Parathyroid adenoma (tissue), 2 donors: ENCODE measurements around the gene IL3RA.

Experiments
- H2AFZ ChIP-seq: fragments of 300-600 bp; sonication (generic); one replicate; pipeline ENCODE4 v1.7.0; 2017; ENCODE audit warnings: antibody characterized with exemption, mild to moderate bottlenecking
- H3K27ac ChIP-seq: fragments of 300-600 bp; sonication (generic); one replicate; pipeline ENCODE4 v1.7.0; 2017
- H3K27me3 ChIP-seq: fragments of 300-600 bp; sonication (generic); one replicate; pipeline ENCODE4 v1.7.0; 2017; ENCODE audit warnings: low read length; ENCODE audit not compliant: control insufficient read depth, insufficient read depth
- H3K36me3 ChIP-seq: fragments of 300-600 bp; sonication (generic); one replicate; pipeline ENCODE4 v1.7.0; 2017; ENCODE audit warnings: low read length; ENCODE audit not compliant: control insufficient read depth, insufficient read depth
- H3K4me1 ChIP-seq: fragments of 300-600 bp; sonication (generic); one replicate; pipeline ENCODE4 v1.7.0; 2017; ENCODE audit warnings: control low read depth
- H3K4me2 ChIP-seq: fragments of 300-600 bp; sonication (generic); one replicate; pipeline ENCODE4 v1.7.0; 2017; ENCODE audit warnings: low read length
- H3K4me3 ChIP-seq: fragments of 300-600 bp; sonication (generic); one replicate; pipeline ENCODE4 v1.7.0; 2017; ENCODE audit warnings: low read depth, low read length
- H3K79me2 ChIP-seq: fragments of 300-600 bp; sonication (generic); one replicate; pipeline ENCODE4 v1.7.0; 2017; ENCODE audit warnings: control low read depth
- H3K9ac ChIP-seq: fragments of 300-600 bp; sonication (generic); one replicate; pipeline ENCODE4 v1.7.0; 2017; ENCODE audit warnings: mild to moderate bottlenecking
- H3K9me3 ChIP-seq: fragments of 300-600 bp; sonication (generic); one replicate; pipeline ENCODE4 v1.7.0; 2017; ENCODE audit warnings: low read length; ENCODE audit not compliant: control insufficient read depth
- CTCF ChIP-seq: fragments of 300-600 bp; sonication (generic); IDR thresholded peaks from one replicate; pipeline ENCODE4 v1.7.0; 2017; ENCODE audit warnings: antibody characterized with exemption, mild to moderate bottlenecking
- donor health status: primary hyperparathyroidism.

IL3RA gene

GRCh38 chrX:1355131-1356046 lies 18.8 kb downstream of the IL3RA start:
- no peaks in the 10 kb centered on the region for H3K36me3 ChIP-seq
- no peaks in the 10 kb centered on the region for H3K9me3 ChIP-seq
- no peaks in the 10 kb centered on the region for H3K4me1 ChIP-seq
- no peak for TF ChIP-seq CTCF
- no peaks in the 10 kb centered on the region for H3K79me2 ChIP-seq
- no peak overlapping the region for H3K4me2 ChIP-seq
- no peak overlapping the region for H2AFZ ChIP-seq
- H3K27me3 ChIP-seq, result no peaks in the 10 kb centered on the region
- no peak overlapping the region for H3K9ac ChIP-seq
- no peak overlapping the region for H3K27ac ChIP-seq
- no peak overlapping the region for H3K4me3 ChIP-seq

DNA sequence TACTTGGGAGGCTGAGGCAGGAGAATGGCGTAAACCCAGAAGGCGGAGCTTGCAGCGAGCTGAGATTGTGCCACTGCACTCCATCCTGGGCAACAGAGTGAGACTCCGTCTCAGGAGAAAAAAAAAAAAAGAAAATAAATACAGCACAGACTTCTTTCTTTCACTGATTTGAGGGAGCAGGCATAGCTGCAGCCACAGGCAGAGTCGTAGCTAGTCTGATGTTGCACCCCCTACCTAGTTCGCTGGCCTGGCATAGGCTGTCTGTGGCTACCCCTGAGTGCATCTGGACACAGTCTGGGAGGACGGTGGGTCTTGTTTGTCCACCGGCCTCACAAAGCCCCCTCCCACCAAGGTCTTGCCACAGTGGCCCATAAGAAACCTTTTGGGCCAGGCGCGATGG lies 21.4 kb downstream of the IL3RA start:
- Histone ChIP-seq H3K4me1 (no peaks in the 10 kb centered on the region), H3K9me3 (no peaks in the 10 kb centered on the region), H3K9ac (no peak overlapping the region), H3K79me2 (no peaks in the 10 kb centered on the region), H3K27me3 (no peaks in the 10 kb centered on the region), H3K4me2 (no peak overlapping the region), H3K4me3 (no peak overlapping the region), H3K27ac (no peak overlapping the region), H2AFZ (no peak overlapping the region), H3K36me3 (no peaks in the 10 kb centered on the region)
- no peak for TF ChIP-seq CTCF

- no peaks in the 10 kb centered on the region for H3K79me2 ChIP-seq
- no peak overlapping the region for H2AFZ ChIP-seq
- H3K9ac ChIP-seq, result no peak overlapping the region
- H3K36me3 ChIP-seq, result no peaks in the 10 kb centered on the region
- no peaks in the 10 kb centered on the region for H3K27me3 ChIP-seq
- H3K9me3 ChIP-seq, result no peaks in the 10 kb centered on the region
- no peak overlapping the region for H3K4me2 ChIP-seq
- no peaks in the 10 kb centered on the region for H3K4me1 ChIP-seq
- no peak overlapping the region for H3K4me3 ChIP-seq
- no peak overlapping the region for H3K27ac ChIP-seq
- no peak for TF ChIP-seq CTCF
These were observed 22.4 kb downstream of the IL3RA start for GRCh38 chrX:1358793-1359476.

DNA sequence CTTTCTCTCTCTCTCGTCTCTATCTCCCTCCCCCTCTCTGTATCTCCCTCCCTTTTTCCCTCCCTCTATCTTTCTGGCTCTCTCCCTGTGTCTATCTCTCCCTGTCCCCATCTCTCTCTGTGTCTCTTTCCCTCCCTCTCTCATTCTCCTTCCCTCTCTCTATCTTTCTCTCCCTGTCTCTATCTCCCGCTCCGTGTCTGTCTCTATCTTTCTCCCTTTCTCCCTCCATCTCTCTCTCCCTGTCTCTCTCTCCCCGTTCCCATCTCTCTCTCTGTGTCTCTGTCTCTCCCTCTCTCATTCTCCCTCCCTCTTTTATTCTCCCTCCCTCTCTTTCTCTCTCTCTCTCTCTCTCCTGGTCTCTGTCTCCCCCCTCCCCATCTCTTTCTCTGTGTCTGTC lies 22.9 kb downstream of the IL3RA start:
- no peaks in the 10 kb centered on the region for H3K4me1 ChIP-seq
- no peak overlapping the region for H3K9ac ChIP-seq
- no peaks in the 10 kb centered on the region for H3K27me3 ChIP-seq
- no peaks in the 10 kb centered on the region for H3K79me2 ChIP-seq
- no peak overlapping the region for H2AFZ ChIP-seq
- H3K36me3 ChIP-seq, result no peaks in the 10 kb centered on the region
- no peak overlapping the region for H3K27ac ChIP-seq
- no peak for TF ChIP-seq CTCF
- H3K4me2 ChIP-seq, result no peak overlapping the region
- no peak overlapping the region for H3K4me3 ChIP-seq
- no peaks in the 10 kb centered on the region for H3K9me3 ChIP-seq
